ENCODE measurements around the gene ZNF346. TPM values are rescaled to one million over a fixed set of nuclear protein-coding genes. Genes with fewer than 3 reads are reported as not detected.

ZNF346 gene
- total and polyA plus RNA-seq, 2 experiments from 2014 or later = 13.8 to 21.4 TPM

DNA sequence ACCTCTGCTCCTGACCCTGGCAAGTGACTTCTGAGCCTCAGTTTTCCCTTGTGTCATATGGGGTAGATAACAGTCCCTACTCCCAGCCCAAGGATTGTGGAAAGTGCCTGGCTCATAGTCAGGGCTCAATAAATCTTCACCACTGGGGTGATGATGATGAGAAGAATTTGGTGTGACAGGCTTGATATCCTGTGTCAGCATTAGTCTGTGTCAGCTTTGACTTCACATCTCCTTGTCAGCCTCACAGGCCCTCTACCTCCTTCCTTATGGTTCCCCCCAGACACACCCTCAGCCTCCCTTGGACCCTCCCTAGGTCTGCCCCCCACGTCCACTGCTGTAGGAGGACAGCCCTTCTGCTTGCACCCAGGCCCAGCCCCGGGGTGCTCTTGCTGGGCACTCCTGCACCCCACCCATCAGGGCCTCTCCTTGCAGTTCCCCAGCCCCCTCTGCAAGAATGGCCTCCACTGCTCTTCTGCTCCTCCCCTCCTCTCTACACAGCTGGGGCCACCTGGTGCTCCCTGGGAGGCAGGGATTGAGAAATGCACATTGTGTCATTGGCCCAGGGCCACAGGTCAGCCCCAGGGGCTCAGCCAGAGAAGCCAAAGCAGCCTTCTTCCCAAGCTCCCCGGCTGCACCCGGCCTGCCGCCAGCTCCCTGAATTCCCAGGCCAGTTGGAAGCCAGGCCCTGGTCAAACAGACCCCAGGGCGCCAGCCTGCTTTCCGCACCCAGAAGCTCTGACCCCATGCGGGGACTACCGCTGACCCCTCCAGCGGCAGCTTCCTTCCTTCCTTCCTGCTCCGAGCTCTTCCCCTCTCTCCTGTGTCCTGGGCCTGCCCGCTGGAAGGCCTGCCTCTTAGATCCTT lies 72.0 kb downstream of the ZNF346 start:
- peaks cover 4% of the 10 kb centered on the region for H3K79me2 ChIP-seq
- H3K27me3 ChIP-seq = no peaks in the 10 kb centered on the region
- WGBS (ENCODE audit: low lambda C conversion rate, missing lambda C conversion rate) = 79% methylated on average over 12 of the region's 12 CpGs
- H2AFZ ChIP-seq = no peak overlapping the region
- no peaks in the 10 kb centered on the region for H3K9me3 ChIP-seq (ENCODE audit: low read depth)
- no peaks in the 10 kb centered on the region for H4K20me1 ChIP-seq (ENCODE audit: insufficient read depth, poor library complexity, severe bottlenecking)
- H3K4me2 ChIP-seq = no peak overlapping the region
- peaks cover 19% of the 10 kb centered on the region for H3K4me1 ChIP-seq (ENCODE audit: insufficient read depth)
- H3K36me3 ChIP-seq (replicated peaks; ENCODE audit: insufficient read depth, low read depth) = no peaks in the 10 kb centered on the region
- no peak overlapping the region for H3K4me3 ChIP-seq
- H3K27ac ChIP-seq = no peak overlapping the region
- H3K9me2 ChIP-seq (replicated peaks; ENCODE audit: insufficient read depth) = no peaks in the 10 kb centered on the region
- TF ChIP-seq, protein P1, sequence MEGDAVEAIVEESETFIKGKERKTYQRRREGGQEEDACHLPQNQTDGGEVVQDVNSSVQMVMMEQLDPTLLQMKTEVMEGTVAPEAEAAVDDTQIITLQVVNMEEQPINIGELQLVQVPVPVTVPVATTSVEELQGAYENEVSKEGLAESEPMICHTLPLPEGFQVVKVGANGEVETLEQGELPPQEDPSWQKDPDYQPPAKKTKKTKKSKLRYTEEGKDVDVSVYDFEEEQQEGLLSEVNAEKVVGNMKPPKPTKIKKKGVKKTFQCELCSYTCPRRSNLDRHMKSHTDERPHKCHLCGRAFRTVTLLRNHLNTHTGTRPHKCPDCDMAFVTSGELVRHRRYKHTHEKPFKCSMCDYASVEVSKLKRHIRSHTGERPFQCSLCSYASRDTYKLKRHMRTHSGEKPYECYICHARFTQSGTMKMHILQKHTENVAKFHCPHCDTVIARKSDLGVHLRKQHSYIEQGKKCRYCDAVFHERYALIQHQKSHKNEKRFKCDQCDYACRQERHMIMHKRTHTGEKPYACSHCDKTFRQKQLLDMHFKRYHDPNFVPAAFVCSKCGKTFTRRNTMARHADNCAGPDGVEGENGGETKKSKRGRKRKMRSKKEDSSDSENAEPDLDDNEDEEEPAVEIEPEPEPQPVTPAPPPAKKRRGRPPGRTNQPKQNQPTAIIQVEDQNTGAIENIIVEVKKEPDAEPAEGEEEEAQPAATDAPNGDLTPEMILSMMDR (IDR thresholded peaks at IDR 0.05; ENCODE audit: poor library complexity) = no peak
- no peak for TF ChIP-seq EZH2phosphoT487 (IDR thresholded peaks at IDR 0.05; ENCODE audit: low read depth, severe bottlenecking, unreplicated experiment)
- TF ChIP-seq EZH2 (IDR thresholded peaks at IDR 0.05; ENCODE audit: borderline replicate concordance) = no peak
- DNase-seq (ENCODE audit: low spot score) = peak; percentile 66

GRCh38 chr5:177095088-177095669 lies 72.7 kb downstream of the ZNF346 start:
- Histone ChIP-seq H4K20me1 (ENCODE audit: insufficient read depth, poor library complexity, severe bottlenecking) (no peaks in the 10 kb centered on the region), H3K27me3 (no peaks in the 10 kb centered on the region), H3K4me3 (no peak overlapping the region), H3K9me3 (ENCODE audit: low read depth) (no peaks in the 10 kb centered on the region), H3K79me2 (no peaks in the 10 kb centered on the region), H3K27ac (no peak overlapping the region), H3K4me1 (ENCODE audit: insufficient read depth) (peaks cover 16% of the 10 kb centered on the region), H2AFZ (no peak overlapping the region), H3K36me3 (replicated peaks; ENCODE audit: insufficient read depth, low read depth) (no peaks in the 10 kb centered on the region), H3K9me2 (replicated peaks; ENCODE audit: insufficient read depth) (no peaks in the 10 kb centered on the region), H3K4me2 (no peak overlapping the region)
- DNase-seq (ENCODE audit: low spot score) = no peak
- TF ChIP-seq EZH2phosphoT487 (IDR thresholded peaks at IDR 0.05; ENCODE audit: low read depth, severe bottlenecking, unreplicated experiment) (no peak), EZH2 (IDR thresholded peaks at IDR 0.05; ENCODE audit: borderline replicate concordance) (no peak)
- TF ChIP-seq, protein P1 (IDR thresholded peaks at IDR 0.05; ENCODE audit: poor library complexity) = no peak
- 92% methylated on average over 28 of the region's 28 CpGs for WGBS (ENCODE audit: low lambda C conversion rate, missing lambda C conversion rate)

DNA sequence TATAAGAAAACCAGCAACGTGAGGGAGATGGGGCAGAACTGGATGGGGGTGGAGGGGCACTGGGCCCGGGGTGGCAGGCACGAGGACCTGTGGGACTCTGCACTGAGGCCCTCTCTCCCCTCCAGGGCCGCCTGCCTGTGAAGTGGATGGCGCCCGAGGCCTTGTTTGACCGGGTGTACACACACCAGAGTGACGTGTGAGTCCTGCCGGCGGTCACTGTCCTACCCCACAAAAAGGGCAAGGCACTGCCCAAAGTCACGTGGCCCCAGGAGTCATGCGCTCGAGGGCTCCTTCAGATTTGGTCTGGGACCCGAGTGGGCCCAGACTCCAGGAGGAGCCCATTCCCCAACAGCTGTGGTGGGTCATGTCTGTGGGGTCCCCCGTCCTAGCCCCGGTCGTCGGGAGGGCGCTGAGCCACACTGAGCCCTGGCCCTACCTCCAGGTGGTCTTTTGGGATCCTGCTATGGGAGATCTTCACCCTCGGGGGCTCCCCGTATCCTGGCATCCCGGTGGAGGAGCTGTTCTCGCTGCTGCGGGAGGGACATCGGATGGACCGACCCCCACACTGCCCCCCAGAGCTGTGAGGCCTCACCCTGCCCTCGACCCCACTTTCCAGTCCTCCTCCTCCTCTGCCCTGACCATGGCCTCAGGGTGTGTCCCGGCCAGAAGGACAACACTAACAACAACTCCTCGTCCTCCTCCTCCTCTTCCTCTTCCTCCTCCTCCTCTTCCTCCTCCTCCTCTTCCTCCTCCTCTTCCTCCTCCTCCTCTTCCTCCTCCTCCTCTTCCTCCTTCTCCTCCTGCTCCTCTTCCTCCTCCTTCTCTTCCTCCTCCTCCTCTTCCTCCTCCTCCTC lies 73.9 kb downstream of the ZNF346 start:
- H3K27ac ChIP-seq = no peak overlapping the region
- no peak overlapping the region for H3K4me3 ChIP-seq
- H3K4me1 ChIP-seq (ENCODE audit: insufficient read depth) = peaks cover 16% of the 10 kb centered on the region
- no peaks in the 10 kb centered on the region for H3K79me2 ChIP-seq
- TF ChIP-seq, protein P1 (IDR thresholded peaks at IDR 0.05; ENCODE audit: poor library complexity) = no peak
- TF ChIP-seq EZH2phosphoT487 (IDR thresholded peaks at IDR 0.05; ENCODE audit: low read depth, severe bottlenecking, unreplicated experiment) = no peak
- TF ChIP-seq EZH2 (IDR thresholded peaks at IDR 0.05; ENCODE audit: borderline replicate concordance) = no peak
- H3K4me2 ChIP-seq = no peak overlapping the region
- H3K27me3 ChIP-seq = no peaks in the 10 kb centered on the region
- WGBS (ENCODE audit: low lambda C conversion rate, missing lambda C conversion rate) = 95% methylated on average over 23 of the region's 29 CpGs
- H4K20me1 ChIP-seq (ENCODE audit: insufficient read depth, poor library complexity, severe bottlenecking) = no peaks in the 10 kb centered on the region
- no peak overlapping the region for H2AFZ ChIP-seq
- no peaks in the 10 kb centered on the region for H3K9me2 ChIP-seq (replicated peaks; ENCODE audit: insufficient read depth)
- H3K9me3 ChIP-seq (ENCODE audit: low read depth) = no peaks in the 10 kb centered on the region
- DNase-seq (ENCODE audit: low spot score) = no peak
- no peaks in the 10 kb centered on the region for H3K36me3 ChIP-seq (replicated peaks; ENCODE audit: insufficient read depth, low read depth)
